ENCODE results near the gene C1orf232.

C1orf232 gene

GRCh38 chr1:26158908-26159742 lies 9.6 kb downstream of the C1orf232 start, which contains the start of gene FAM110D:
Gene FAM110D (plus strand): TSS chr1:26159079. CDS start chr1:26161292, 2,213 bp downstream.
- Histone ChIP-seq H3K27ac (peak within 1 kb of the TSS; percentile 88), H3K36me3 (no peaks in the 10 kb centered on the region), H3K4me3 (peak within 1 kb of the TSS; percentile 69), H3K4me2 (peak within 1 kb of the TSS; percentile 100), H3K9ac (peak within 1 kb of the TSS; percentile 86), H3K9me3 (no peaks in the 10 kb centered on the region), H3K4me1 (peaks cover 98% of the 10 kb centered on the region), H3K27me3 (no peaks in the 10 kb centered on the region), H4K20me1 (no peaks in the 10 kb centered on the region)
- no peak for TF ChIP-seq Cebpa-rat (IDR thresholded peaks at IDR 0.05)

GRCh38 chr1:26158271-26158907 lies 10.4 kb downstream of the C1orf232 start:
- no peak for TF ChIP-seq Cebpa-rat (IDR thresholded peaks at IDR 0.05)
- Histone ChIP-seq H3K27me3 (no peaks in the 10 kb centered on the region), H3K4me2 (peak overlapping the region; percentile 100), H3K9ac (peak overlapping the region; percentile 86), H3K27ac (peak overlapping the region; percentile 88), H3K4me3 (peak overlapping the region; percentile 69), H4K20me1 (no peaks in the 10 kb centered on the region), H3K36me3 (no peaks in the 10 kb centered on the region), H3K9me3 (no peaks in the 10 kb centered on the region), H3K4me1 (peaks cover 98% of the 10 kb centered on the region)

- no peaks in the 10 kb centered on the region for H4K20me1 ChIP-seq
- no peak for TF ChIP-seq Cebpa-rat (IDR thresholded peaks at IDR 0.05)
- peak overlapping the region; percentile 64 for H3K9ac ChIP-seq
- no peaks in the 10 kb centered on the region for H3K9me3 ChIP-seq
- peak overlapping the region; percentile 100 for H3K4me2 ChIP-seq
- H3K4me1 ChIP-seq = peaks cover 88% of the 10 kb centered on the region
- H3K4me3 ChIP-seq = peak overlapping the region; percentile 62
- H3K36me3 ChIP-seq = no peaks in the 10 kb centered on the region
- peak overlapping the region; percentile 68 for H3K27ac ChIP-seq
- no peaks in the 10 kb centered on the region for H3K27me3 ChIP-seq
These were observed 12.3 kb downstream of the C1orf232 start for GRCh38 chr1:26156285-26157038.

GRCh38 chr1:26155370-26156284 lies 13.1 kb downstream of the C1orf232 start:
- Histone ChIP-seq H3K9me3 (no peaks in the 10 kb centered on the region), H3K27ac (peak overlapping the region; percentile 68), H4K20me1 (no peaks in the 10 kb centered on the region), H3K27me3 (no peaks in the 10 kb centered on the region), H3K4me2 (peak overlapping the region; percentile 100), H3K4me3 (peak overlapping the region; percentile 62), H3K9ac (peak overlapping the region; percentile 64), H3K36me3 (no peaks in the 10 kb centered on the region), H3K4me1 (peaks cover 84% of the 10 kb centered on the region)
- no peak for TF ChIP-seq Cebpa-rat (IDR thresholded peaks at IDR 0.05)

GRCh38 chr1:26154750-26155149 lies 14.0 kb downstream of the C1orf232 start:
- H3K27me3 ChIP-seq = no peaks in the 10 kb centered on the region
- peak overlapping the region; percentile 100 for H3K4me2 ChIP-seq
- H3K9ac ChIP-seq = peak overlapping the region; percentile 64

GRCh38 chr1:26153966-26154532 lies 14.7 kb downstream of the C1orf232 start:
- H4K20me1 ChIP-seq = no peaks in the 10 kb centered on the region
- no peak overlapping the region for H3K4me3 ChIP-seq
- no peak for TF ChIP-seq Cebpa-rat (IDR thresholded peaks at IDR 0.05)
- no peaks in the 10 kb centered on the region for H3K9me3 ChIP-seq
- peak overlapping the region; percentile 100 for H3K4me2 ChIP-seq
- no peaks in the 10 kb centered on the region for H3K36me3 ChIP-seq
- H3K9ac ChIP-seq = no peak overlapping the region
- H3K27ac ChIP-seq = no peak overlapping the region
- H3K27me3 ChIP-seq = no peaks in the 10 kb centered on the region
- H3K4me1 ChIP-seq = peaks cover 68% of the 10 kb centered on the region

More at GRCh38 chr1:26154750-26155149, 14.0 kb downstream of the C1orf232 start:
- Histone ChIP-seq H3K36me3 (no peaks in the 10 kb centered on the region), H3K9me3 (no peaks in the 10 kb centered on the region), H3K4me1 (peaks cover 75% of the 10 kb centered on the region), H3K4me3 (peak overlapping the region; percentile 62), H4K20me1 (no peaks in the 10 kb centered on the region), H3K27ac (peak overlapping the region; percentile 68)
- TF ChIP-seq Cebpa-rat (IDR thresholded peaks at IDR 0.05) = no peak

- H3K4me3 ChIP-seq = no peak overlapping the region
- H3K9me3 ChIP-seq = no peaks in the 10 kb centered on the region
- H3K9ac ChIP-seq = no peak overlapping the region
- peaks cover 25% of the 10 kb centered on the region for H3K4me1 ChIP-seq
- no peaks in the 10 kb centered on the region for H3K36me3 ChIP-seq
- no peak overlapping the region for H3K4me2 ChIP-seq
- H4K20me1 ChIP-seq = no peaks in the 10 kb centered on the region
- TF ChIP-seq Cebpa-rat (IDR thresholded peaks at IDR 0.05) = no peak
- H3K27me3 ChIP-seq = no peaks in the 10 kb centered on the region
- no peak overlapping the region for H3K27ac ChIP-seq
These were observed 19.9 kb downstream of the C1orf232 start for GRCh38 chr1:26148887-26149286.

- Histone ChIP-seq H3K27ac (no peak overlapping the region), H3K36me3 (no peaks in the 10 kb centered on the region), H3K4me2 (no peak overlapping the region), H4K20me1 (no peaks in the 10 kb centered on the region), H3K9me3 (no peaks in the 10 kb centered on the region), H3K9ac (no peak overlapping the region), H3K4me3 (no peak overlapping the region), H3K4me1 (0 out of 2 replicates have a peak, but pooled peaks cover 9% of the 10 kb centered on the region), H3K27me3 (no peaks in the 10 kb centered on the region)
- no peak for TF ChIP-seq Cebpa-rat (IDR thresholded peaks at IDR 0.05)
These were observed 22.8 kb downstream of the C1orf232 start for GRCh38 chr1:26145960-26146294.

Measured in BLaER1 (cell line).